Stimulated activated CD8-positive, alpha-beta memory T cell treated with anti-CD3 and anti-CD28 coated beads, Interleukin-15, amount 100 ng/mL, for 48 hours (primary cell): Measurements from ENCODE around the gene FLNC.

Experiments
- DNase-seq, 2 donors: peaks; one replicate each; pipeline ENCODE4 v3.0.0-alpha.2; 2020; ENCODE audit warnings: low read depth in 2 of 2

Gene FLNC

DNA sequence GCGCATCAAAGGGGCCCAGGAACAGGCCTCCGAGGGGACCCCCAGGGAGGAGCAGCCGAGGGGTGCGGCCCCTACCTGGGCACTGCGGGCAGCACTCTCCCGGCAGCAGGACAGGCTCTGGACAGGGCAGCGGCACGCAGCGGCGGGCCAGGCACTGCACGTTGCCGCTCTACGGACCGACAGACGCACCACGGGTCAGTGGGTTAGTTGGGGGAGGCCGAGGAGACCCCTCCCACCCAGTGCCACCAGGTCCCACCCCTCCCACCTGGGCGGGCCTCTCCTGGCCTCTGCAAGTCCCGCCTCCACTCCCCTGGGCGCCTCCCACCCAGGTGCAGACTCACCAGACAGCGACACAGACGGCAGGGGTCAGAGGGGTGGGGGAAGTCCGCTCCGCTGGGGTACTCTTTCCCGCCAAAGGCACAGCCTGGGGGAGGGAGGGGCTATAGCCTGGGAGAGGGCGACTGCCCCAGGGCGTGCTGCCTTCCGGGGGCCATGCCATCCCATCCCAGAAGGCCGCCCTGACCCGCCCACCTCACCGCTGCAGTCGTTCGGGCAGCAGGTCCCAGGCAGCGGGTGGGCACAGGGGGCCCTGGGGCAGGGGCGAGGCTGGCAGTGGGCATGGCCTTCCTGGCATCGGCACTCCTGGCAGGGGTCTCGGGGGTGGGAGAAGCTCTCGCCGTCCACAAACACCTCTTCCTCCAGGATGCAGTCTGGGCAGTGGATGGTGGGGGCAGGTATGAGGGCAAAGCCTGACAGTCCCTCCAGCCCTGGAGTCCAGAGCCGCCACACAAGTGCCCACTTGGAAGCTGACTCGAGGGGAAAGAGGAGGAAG is 61.1 kb downstream of the FLNC start:
- no peak for DNase-seq

GRCh38 chr7:128891942-128892269 is 61.7 kb downstream of the FLNC start:
- no peak for DNase-seq

DNA sequence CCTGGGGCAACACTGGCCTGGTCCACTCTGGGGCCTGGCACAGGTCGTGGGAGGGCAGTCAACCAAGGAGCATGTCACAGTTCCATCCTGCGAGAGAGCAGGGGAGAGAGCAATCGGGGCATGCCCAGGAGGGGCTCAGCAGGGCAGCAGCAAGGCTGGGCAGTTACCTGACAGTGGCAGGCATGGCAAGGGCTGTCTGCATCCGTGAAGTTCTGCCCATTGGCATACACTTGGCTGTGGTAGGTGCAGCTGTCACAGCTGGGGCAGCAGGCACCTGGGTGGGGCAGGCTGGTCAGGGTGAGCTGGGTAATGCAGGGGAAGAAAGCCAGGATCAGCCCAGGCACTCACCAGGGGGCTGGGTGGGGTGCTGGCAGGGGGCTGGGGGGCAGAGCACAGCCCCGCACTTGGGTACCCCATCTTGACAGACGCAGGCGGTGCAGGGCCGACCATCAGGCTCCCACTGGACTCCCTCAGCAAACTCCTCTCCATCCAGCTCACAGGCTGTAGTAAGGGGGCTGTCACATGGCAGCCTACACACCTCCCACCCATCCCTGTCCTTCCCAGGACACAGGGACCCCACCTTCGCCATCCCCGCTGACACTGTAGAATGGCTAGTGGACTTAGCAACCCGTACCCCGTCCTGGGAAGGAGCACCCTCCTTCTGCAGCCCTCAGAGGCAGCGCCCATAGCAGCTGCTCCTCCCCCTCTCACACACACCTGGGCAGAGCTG is 62.5 kb downstream of the FLNC start:
- no peak for DNase-seq

DNA sequence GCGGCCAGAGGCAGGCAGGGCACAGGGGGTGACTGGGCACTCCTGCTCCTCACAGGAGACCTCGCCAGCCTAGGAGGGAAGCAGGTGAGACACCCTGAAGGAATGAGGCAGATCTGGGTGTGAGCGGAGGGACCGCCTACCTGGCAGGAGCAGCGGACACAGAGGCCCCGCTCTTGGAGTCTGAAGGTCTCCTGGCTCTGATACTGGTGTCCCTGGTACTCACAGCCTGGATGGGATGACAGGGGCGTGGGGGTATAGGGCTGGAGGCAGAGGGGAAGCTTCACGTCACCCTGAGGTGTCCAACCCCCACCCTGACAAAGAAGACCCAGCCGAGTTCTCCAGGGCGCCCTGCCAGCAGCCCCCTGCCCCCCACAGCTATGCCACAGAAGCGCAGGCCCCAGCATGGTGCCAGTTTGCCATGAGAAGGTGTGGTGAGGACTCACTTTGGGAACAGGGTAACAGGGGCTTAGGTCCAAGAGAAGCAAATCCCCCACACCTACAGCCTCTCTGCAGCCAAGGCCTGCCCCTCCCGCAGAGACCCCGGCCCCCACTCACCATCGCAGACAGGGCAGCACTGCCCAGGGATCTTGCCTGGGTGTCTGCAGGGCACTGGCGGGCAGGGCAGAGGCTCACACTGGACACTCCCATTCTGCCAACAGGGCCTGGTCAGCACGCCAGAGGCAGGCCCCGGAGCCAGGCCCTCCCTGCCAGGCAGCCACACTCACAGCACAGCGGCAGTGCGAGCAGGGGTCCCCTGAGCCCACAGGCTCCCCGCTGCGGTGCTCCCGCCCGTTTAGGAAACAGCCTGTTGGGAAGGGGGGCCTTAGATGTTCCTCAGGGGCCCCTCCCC is 63.3 kb downstream of the FLNC start:
- no peak for DNase-seq

- DNase-seq, result no peak
These were observed 63.9 kb downstream of the FLNC start for GRCh38 chr7:128894101-128894440.

DNA sequence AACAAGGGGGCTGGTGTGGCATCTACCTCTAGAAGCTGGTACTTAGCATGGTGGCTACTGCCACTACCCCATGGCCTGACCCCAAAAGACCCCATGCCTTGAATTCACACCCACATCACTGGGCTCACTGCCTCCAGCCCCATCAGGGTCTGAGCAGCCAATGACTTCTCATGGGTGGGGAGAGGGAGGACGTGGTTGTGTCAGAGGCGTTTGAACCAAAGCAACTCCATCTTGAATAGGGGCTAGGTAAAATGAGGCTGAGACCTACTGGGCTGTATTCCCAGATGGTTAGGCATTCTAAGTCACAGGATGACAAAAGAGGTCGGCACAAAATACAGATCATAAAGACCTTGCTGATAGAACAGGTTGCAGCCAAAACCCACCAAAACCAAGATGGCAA is 65.1 kb downstream of the FLNC start:
- DNase-seq, result no peak

DNA sequence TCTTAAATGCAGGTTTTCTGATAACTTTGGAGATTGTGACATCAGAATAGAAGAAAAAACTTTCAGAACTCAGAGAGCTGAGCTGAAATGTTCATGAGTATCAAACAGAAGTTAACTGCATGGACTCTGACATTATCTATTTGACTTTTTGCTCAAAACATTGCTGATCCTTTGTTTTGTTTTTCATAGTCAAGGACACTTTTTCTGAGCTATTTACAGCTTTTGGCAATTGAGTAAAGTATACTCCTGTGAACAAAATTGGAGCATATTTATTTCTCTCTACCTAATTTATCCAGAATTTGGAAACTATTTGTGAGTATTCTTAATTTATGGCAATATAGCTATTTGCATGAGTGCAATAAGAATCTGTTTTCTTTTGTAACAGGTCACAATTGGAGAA is 69.2 kb downstream of the FLNC start:
- no peak for DNase-seq

- no peak for DNase-seq
These were observed 70.0 kb downstream of the FLNC start for GRCh38 chr7:128900237-128900636.

DNA sequence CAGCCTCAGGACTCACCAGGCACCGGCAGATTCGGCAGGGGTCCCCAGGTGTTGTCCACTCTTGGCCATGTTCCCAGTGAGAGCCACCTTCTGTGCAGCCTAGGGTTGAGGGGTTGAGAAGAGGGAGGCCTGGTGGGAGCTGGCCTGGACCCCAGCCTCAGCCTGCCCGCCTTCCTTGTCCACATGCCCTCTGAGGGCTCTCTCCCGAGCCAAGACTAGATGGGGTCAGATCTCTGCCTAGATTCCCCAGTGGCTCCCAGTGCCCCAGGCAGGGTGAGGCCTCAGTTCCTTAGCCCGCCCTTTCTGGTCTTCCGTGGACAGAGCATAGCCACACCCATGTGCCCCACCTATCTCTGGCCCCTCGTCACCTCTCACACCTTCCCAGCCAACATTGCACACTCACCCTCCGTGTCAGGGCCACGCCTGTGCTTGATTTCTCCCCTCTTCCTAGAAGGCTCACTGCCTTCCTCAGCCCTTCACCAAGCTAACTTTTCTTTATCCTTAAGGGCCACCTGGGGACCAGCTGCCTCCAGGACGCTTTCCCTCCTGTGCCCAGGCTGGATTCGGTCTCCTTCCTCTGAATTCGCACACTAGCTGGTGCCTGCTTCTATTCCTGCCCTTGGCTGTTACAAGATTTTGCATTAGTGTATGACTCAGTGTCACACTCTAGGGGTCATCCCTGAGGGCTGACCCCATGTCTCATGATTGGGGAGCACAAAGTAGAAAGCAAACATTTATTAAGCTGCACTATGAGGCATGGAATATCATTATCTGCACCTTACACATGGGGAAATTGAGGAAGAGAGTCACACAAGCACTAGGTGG is 72.8 kb downstream of the FLNC start:
- DNase-seq, result no peak

GRCh38 chr7:128903621-128904361 is 73.6 kb downstream of the FLNC start:
- DNase-seq, result no peak

DNA sequence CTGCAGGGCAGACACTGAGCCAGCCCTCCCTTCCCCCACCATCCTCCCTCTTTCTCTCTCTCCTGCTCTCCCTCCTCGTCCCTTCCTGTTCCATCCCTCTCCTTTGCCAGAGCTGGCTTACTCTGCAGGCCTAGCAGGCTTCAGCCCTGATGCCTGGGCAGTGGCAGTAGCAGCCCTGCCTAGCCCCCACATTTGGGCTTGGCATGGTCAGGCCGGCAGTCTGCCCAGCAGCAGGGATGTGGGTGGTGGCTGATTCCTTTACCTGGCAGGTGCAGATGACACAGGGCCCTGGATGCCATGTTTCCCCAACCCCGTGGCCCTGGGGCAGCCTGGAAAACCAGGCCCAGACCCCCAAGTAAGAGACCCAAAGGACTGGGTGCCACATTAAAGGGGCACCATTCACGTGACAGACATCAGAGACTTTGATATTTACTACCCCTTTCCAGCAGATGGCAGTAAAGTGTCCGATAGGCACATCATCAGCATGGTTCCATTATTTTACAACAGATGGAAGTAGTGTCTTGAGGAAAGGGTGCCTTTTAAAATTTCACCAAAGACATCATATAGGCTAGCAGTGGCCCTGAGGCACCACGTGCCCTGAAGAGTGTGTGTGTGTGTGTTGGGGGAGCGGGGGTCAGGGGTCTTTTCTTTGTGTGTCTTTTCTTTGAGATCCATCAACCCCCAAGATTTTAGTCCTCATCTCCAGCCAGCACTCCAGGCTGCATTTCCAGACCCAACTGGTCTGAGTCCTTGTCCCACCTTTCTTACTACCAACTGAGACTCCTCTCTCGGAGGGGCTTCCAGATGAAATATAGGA is 74.4 kb downstream of the FLNC start:
- no peak for DNase-seq

DNA sequence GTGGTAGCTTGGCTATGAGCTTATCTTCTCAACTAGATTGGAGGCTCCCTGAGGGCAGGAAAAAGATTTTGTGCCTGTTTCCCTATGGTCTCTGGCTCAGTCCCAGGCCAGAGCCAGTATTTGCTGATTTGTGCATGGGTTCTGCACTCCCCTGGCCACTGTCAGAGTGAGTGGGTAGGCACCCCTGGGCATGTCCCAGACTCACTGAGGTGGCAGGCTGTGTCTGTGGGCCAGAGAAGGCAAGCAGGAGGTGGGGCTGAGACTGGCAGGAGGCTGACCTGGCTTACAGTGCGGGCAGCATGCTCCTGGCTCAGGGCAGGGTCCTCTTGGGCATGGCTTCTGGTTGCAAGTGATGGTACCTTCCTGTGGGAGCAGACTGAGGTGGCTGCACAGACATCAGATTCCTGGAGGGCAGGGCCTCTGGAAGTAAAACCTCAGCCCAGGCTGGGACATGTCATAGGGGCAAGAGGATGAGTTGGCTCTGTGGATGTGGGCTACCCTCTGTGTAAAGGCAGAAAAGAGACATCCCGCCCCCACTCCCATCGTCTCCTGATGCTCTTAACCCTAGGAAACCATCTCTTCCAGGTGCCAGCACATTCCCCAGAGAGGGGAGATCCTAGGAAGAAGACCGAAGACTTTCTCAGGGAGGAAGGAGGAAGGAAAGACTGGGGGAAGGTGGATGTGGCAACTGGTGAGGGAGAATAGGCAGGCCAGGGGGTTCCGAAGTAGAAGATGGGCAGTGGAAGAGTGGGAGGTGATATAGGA is 76.0 kb downstream of the FLNC start:
- DNase-seq, result no peak

GRCh38 chr7:128906766-128907559 is 76.8 kb downstream of the FLNC start:
- no peak for DNase-seq
